ENCODE data around the gene ADCY5.

ADCY5 gene

DNA sequence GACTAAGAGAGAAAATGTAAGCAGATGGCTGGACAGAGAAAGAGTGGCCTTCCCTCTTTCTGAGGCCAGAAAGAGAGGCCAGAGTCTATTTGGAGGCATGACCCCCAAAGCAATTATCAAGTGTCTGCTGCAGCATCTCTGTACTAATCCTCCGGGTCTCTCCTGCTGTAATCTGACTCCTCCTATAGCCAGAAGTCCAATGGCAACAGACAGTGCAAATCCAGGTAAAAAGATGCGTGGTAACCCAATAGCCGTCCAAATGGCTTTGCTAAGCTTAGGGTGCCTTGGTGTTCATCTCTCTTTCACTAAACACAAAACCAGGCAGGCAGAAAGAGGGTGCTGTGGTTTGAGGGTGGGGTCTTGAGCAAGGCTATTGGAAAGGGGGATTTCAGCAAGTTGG, 91.6 kb downstream of the ADCY5 start:
- no peak for DNase-seq

DNA sequence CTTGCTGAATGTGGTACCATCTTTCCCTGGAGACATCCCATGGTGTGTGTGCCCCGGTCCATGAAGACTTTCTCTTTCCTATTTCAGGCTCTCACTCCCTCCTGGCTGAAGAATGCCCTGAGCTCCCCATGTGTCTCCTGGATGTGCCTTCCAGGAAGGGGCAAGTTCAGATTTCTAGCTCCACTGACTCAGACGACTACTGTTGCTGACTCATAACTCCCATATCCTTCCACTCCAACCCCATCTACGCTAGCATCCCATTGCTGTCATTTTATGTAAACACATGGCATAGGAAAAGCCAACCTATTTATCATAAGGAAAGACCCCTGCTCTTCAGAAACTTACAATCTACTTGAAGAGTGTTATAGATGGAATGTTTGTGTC, 95.0 kb downstream of the ADCY5 start:
- DNase-seq: no peak

DNA sequence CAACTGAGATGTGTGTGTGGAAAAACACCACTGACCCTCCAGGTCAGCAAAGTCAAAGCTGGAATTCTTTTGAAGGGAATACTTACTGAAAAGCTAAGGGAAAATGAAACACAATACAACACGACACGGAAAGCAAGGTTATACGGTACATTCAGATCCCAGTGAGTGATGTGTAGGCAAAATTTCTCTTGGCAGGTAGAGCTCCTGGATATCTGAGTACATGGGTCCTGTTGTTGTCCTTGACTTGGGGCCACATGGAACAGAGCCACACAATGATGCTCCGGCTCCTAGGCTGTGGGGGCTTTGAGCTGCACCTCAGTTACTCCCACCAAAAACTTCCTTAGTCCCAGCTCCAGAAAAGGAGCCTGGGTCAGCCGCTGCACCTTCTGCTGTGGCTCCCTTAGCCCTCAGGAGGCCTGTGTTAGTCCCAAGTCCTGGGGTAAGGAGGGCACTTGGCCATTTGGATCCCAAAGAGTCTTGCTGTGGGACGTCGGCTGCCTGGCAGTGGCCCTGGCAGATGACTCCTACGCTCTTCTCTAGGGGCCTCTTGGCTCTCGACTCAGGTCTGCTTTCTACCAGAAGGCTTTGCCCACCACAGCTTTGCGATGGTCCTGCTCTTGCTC, 95.6 kb downstream of the ADCY5 start:
- DNase-seq: no peak

DNA sequence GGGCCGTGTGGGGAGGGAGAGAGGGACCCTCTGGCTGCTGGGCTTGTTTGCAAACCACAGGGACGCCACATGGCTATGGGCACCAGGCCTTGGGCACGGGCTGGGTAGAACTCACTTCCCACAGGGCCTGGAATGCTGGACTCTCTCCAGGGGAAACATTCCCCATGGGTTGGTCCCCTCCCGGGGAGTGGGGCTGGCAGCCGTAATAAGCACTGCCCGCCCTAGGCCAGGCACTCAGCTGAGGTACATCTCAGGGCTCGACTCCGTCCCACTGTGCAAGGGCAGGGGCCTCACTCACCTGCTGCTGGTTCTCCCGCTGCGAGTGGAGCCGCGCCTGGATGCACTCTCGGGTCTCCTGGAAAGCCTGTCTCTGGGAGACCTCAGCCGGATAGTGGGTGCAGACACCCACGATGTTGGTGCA, 96.7 kb downstream of the ADCY5 start:
- DNase-seq: no peak

DNA sequence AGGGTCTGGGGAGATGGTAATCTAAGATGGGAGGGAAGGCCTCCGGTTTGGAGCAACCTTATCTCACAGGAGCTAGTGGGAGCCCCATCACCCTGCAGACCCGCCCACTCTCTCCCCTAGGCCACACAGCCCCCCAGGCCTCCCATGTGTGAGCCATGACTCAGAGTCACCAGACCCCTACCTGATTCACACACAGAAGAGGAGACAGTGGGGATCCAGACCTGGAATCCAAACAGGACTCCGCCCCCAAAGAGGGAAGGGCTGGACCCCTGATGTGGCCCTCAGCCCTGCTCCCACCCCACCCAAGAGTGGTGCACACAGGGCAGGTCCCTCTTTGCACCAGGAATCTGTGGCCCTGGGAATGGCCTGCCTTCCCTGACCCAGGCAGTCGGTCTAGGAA, 97.4 kb downstream of the ADCY5 start:
- DNase-seq: no peak

DNA sequence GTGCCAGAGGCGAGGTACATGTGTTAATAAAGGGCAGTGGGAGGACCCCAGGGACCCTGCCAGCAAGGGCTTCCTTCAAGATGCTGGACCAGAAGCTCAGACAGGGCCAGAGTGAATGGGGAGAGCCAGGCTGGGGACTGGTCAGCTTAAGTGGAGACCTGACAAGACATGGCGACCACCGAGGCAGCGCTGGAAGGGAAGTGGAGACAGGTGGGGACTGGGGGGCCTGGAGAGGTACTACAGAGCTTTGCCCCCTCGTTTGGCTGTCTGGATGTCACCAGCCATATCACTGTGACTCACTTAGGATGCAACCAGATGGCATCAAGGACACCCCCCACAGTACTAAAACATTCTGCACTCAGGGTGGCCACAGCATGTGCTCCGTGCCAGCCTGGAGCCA, 97.9 kb downstream of the ADCY5 start:
- DNase-seq: no peak

DNA sequence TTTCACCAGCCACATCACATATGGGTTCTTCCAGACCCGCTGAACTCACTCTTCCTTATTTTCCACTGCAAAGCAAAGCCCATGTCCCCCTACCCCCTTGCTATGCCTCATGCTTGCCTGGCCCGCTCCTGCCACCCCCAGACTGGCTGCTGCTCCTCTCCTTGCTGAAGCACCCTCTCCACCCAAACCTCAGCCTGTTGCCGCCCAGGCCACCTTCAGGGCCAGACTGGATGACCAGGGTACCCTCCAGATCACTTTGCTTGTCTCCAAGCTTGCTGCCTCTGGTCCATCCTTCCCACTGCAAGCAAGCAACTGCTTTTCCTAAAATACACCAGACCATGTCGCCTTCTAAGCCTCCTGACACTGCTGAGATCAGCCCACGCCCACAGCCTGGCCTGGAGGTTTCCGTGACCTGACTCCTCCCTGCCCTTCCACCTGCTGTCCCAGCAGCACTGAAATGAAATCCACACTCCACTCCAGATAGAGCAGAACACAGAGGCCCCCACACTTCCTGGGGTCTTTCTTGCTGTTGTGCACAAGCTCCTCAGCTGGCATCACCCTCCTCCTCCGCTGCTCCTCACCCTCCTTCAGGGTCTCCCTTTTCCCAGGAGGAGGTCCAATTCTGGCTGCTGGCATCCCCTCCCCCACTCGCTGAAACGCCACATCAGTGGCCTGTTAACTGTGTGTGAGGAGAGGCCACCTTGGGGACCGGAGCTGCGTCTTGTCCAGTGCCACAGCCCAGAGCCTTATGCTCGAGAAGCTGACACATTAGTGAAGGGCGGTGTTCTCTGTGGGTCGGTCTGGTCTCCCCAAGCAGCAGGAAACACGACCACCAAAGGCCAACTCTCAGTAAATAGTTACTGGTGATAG, 99.1 kb downstream of the ADCY5 start:
- DNase-seq: no peak

DNA sequence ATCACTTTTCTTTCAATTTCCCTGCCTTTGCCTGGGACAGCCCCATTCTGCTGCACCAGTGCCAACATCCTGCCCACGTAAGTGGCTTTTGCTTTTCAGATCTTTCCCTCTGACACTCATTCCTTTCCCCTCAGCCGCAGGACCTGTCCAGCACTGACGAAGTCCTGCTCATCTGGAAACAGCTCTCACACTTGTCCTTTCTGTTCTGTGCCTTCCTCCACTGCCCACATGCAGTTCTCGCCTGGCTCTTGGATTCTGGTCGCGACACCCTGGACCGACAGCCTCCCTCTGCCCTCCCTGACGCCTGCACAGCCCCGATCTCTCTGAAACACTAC, 99.7 kb downstream of the ADCY5 start:
- DNase-seq: no peak

DNA sequence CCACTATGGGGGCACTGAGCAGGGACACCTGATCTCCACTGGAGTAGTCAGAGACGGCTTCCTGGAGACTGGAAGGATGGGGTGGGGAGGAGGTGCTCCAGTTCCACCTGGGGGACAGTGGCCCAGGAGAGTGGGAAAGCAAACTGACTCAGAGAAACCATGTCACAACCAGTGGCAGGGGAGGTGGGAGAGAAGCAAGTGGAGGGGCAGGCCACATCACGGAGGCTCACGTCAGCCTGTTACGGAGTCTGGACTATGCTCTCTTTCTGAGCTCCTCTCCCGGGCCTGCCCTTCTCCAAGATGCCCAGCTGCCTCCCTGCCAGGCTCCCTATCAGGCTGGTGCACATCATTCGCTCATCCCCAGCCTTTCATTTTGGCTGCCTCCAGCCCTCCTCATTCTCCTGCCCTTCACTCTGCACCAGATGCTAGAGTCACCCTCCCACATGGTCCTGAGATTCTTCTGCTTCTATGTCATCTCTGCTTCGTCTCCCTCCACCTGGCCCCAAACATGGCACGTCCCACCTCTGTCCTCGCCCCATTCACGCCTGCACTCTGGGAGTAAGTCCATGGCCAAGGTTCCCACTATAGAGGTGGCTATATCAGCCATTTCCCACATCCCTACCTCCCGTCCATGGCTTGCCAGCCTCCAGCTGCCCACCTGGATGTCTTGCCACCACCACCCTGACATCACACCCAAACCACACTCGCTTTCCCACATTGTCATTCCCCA, 100.3 kb downstream of the ADCY5 start:
- DNase-seq: no peak

DNA sequence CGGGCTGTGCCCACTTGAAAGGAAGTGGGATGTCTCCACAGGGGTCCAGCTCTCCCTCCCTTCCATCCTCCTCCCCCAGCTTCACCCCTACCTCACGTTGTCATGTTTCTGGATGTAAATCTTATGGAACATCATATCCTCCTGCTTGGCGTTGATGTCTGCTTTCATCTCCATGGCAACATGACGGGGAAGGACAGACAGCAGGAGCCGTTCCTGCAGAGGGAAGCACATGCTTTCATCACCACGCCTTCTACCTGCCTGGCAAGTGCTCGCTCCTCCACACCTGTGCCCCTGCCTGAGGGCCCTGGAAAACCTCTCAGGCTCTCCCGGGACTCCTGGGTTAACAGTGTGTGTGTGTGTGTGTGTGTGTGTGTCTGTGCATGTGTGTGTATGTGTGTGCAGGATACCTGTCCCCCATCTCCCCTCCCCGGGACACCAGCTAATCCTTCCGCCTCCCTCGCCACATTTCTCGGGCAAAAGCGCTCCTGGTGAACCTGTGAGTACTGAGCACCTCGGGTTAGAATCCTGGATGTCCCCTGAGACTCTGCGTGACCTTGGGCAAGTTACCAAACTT, 101.1 kb downstream of the ADCY5 start:
- no peak for DNase-seq

DNA sequence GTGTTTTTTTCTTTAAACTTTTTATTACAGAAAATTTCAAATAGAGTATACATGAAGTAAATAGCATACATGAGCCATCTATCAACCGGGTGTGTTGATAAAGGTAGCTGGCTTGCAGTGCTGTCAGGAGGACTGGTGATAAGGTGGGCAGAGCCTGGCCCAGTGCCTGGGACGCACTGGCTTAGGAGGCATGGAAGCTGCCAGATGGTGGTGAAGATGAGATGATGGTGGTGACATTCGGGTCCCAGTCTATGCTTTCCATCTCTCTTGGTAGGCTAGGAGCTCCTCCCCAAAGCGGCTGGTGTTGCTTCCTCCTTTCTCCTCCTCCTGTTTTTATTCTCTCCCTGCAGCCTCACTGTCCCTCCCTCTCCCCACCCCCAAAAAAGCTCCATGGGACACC, 101.7 kb downstream of the ADCY5 start:
- no peak for DNase-seq

DNA sequence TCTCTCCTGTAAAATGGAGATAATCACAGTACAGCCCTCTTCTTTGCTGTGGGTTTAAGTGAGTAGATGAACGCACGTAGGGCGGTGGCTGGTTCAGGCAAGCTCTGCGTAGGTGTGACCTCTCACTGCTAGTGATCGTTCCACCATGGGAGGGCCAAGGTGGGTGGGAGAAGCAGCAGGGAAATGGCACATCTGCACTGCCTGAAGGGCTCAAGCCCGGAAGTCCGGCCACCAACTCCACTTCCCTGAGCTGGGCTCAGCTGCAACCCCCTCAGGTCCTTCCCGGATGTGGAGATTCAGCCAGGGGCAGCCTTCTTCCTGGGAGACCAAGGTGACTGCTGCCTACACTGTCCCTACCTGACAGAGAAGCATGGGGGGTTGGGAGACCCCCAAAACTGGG, 102.9 kb downstream of the ADCY5 start:
- no peak for DNase-seq

DNA sequence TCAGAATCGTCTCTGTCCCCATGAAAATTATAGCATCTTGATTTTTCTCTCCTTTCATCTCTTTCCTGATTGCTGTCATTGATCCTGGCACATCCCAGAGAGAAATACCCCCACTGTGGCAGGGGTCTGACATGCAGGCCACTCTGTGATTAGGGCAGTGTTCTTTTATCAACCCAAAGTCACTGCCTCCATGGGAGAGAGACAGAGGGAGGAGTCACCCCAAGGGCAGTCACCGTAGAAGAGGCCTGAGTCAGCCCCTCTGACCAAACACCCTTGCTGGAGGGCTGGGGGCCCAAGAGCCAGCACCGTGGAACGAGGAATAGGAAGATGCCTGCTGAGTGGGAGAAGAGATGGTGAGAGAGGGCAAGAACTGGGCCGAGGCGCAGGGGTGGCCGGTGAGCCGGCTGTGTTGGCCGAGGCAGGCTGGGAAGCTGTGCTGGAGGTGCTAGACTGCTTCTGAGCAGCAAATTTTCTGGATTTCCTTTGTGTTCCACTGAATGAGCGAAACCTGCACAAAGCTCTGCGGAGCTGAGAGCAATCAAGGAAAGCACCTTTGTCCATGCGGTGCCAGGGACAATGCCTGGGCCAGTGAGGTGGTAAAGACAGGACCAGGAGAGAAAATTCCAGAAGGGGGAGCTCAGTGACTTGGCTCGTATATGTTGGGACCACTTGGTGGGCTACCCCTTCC, 103.8 kb downstream of the ADCY5 start:
- DNase-seq: no peak

DNA sequence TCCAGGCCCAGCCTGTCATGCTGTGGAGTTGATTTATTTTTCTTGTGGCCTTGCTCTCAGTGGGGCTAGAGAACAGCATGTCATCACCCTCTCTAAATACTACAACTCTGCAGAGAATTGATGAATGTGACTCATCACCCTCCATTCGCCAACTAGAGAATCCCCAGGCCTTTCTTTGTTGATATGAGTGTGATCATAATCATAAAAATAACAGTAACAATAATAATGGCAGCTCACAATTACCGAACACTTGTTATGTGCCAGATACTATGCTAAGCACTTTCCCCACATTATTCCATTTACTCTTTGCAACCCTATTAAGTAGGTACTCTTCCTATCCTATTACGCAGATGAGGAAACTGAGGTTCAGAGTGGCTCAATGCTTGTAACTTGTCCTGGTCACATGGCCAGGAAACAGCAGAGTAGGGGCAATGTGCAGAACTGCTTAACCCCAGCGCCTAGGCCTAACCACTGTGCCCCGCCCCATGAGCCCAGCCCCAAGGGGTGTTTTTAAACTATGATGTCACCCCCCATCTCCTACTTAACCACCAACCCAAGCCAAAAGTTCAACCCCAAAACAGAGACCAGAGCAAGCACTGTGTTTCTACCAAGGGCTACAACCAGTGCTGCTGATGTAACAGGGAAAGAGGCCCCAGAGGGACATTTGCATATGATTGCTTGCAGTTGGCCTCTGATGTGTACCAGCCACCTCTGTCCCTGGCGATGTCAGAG, 104.5 kb downstream of the ADCY5 start:
- DNase-seq: no peak

DNA sequence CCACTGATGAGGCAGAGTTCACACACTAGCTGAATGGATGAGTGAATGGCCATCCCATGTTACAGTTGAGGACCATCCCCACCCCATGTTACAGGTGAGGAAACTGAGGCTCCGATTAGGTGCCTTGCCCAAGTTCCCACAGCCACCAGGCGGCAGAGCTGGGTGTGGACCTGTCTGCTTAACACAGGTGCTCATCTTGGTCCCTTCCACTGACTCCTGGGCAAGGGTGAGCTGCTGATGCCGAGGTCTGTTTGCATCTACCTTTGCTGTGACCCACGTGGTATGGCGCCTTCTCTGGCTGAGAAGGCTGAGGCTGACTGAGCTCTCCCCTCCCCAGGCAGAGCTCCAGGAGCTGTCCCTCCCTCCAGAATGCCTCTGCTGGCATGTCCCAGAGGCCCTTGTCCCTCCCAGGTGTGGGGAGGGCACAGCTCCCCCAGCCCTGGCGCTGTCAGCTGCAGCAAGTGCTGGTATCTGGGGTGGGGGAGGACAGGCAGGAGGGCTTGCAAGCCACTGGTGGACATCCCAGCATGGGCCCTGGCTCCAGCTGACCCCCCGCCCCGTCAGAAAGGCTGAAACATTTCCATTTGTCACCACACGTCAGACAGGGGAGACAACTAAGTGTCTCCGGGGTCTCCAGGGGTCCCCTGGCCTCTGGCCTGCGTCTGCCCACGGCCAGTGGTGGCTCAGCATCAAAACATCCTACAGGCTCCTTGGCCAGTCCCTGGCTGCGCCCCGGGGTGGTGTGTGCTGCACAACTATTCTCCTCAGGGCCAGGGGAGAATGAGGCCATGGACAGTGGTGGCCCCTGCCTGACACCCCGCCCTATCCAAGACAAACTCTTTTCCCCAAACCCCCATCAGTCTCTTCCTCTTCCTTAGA, 105.4 kb downstream of the ADCY5 start:
- DNase-seq: no peak

DNA sequence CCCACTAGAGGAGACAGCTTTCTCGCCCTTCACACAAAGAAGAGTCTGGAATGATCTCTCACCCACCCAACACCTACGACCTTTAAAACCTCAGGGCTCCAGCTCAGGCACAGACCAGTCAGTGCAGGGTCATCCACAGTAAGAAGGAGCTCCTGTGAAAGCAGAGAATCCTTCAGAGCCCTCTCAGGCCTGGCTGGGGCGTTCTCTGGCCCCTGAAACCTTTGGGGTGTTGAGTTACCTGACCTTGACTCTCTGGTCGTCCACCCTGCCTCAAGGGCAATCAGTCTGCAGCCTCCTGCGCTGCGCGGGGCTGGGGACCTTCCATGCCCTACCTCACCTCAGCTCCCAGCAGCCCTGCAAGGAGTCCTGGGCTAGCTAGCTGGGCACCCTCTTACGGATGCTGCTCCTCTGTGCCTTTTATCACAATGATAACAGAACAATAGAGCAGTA, 106.2 kb downstream of the ADCY5 start:
- DNase-seq: no peak

DNA sequence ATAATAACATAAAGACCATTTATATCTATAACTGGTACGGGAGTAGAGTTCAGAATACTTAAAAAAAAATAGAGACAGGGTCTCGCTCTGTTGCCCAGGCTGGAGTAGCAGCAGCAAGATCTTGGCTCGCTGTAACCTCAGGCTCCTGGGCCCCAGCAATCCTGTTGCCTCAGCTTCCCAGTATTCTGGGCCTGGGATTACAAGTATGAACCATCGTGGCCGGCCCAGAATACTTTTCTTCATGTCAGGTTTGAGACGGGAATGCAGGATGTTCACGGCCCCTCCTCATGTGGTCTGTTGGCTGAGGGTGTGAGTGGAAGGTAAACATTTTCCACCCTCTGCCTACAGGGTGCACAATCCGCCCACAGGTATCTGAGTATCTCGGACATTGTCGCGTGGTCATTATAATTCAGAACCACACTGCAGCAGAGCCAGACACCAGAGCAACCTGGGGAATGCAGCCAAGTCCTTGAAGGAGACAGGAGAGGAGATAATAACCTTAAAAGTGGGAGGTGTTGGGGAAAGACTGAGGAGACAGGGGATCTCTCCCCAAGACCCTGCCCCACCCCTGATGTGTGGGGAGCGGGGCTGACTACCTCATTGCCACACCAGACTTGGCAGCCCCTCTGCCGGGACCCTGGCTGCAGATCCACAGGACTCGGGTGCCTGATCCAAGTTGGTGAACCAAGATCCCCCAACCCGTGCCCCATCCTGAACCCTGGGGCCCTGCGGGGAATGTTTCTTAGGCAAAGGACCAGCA, 106.8 kb downstream of the ADCY5 start:
- DNase-seq: no peak

DNA sequence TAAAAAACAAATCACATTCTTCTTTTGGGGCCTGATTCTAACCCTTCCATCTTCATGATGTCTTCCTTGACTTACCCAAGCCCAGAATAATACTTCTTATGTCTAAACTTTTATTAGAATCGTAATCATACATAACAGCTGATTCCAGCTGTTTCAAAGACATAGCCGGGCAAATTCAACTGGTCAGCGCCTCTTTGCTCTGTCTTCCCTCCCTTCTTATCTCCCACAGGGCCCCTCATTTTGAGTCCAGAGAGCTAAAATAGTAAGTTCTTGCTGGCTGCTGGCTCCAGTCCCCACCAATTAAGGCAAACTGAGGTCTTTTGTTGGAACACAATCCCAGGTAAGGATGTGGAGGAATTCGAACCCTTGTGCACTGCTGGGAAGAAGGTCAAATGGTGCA, 108.6 kb downstream of the ADCY5 start:
- DNase-seq: no peak

DNA sequence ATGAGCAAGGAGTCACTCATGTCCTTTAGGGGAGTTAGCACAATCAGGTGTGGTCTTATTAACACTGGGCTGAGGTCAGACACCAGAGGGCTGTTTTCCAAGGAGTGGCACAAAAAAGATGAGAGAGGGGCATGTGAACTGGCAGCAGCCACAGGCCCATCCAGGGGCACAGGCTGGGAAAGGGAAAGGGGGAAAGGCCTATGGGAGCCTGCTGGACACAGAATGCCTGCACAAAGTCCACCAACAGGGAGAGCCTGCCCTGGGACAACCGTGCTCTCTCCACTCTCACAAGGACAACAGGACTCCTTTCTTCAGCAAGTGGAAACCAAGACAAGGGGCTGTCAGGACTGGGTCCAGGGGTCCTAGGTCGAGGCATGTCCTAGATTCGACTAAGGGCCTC, 109.6 kb downstream of the ADCY5 start:
- DNase-seq: no peak

DNA sequence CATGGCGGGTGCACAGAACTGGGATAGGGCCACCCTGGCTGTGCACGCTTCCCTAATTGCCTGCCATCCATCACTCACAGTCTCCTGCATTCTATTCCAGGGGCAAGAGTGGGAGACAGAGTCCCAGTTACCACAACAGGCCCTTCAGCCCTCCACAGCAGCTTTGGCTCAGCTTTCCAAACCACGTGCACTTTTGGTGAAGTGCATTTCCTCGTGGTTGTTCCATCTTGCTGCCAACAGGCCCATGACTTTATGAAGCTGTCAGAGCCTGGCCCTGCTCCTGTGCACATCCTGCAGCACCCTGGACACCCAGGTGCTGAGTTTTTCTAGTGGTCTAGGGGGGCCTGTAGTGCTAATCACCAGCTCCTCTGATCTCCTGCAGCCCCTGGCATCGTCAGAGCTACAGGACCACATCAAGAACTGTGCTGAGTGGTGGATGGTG, 110.2 kb downstream of the ADCY5 start:
- DNase-seq: no peak
